ENCODE results near the gene TTC3. TPM values are rescaled to one million over a fixed set of nuclear protein-coding genes. Genes with fewer than 3 reads are reported as not detected.

Gene TTC3
- total RNA-seq, 1 experiment from 2014 or later: 77.6 TPM

GRCh38 chr21:37244501-37245095 is 171.5 kb downstream of the TTC3 start:
- no peak overlapping the region for H3K27ac ChIP-seq
- no TSS peak for BruUV-seq (replicated peaks)
- TF ChIP-seq EZH2 (IDR thresholded peaks at IDR 0.05; ENCODE audit: low read depth): no peak
- TF ChIP-seq CTCF (conservative IDR thresholded peaks at IDR 0.05): no peak
- no peaks in the 10 kb centered on the region for H3K9me3 ChIP-seq (ENCODE audit: insufficient read depth, low read depth)
- H3K4me3 ChIP-seq: no peak overlapping the region
- H4K20me1 ChIP-seq (ENCODE audit: insufficient read depth): no peaks in the 10 kb centered on the region
- peaks cover 28% of the 10 kb centered on the region for H3K79me2 ChIP-seq (ENCODE audit: low read depth)
- ChIA-PET CTCF (no interaction called here), POLR2A (ENCODE audit: unreplicated experiment) (no interaction called here)
- H3K27me3 ChIP-seq (ENCODE audit: insufficient read depth, low read depth): no peaks in the 10 kb centered on the region
- no peaks in the 10 kb centered on the region for H3K4me1 ChIP-seq (replicated peaks; ENCODE audit: insufficient read depth)
- H2AFZ ChIP-seq: no peak overlapping the region
- no peaks in the 10 kb centered on the region for H3K36me3 ChIP-seq (ENCODE audit: low read depth)
- DNase-seq: no peak
- H3K9me2 ChIP-seq (ENCODE audit: insufficient read depth): no peaks in the 10 kb centered on the region
- no peak overlapping the region for H3K4me2 ChIP-seq
- intact Hi-C loops (cut with micrococcal nuclease; ENCODE audit: unreplicated experiment): loop anchor here (10.0 kb wide), 1 partner anchor 240 kb away; no protein-coding TSS in a partner anchor
- no peaks in the 10 kb centered on the region for H3F3A ChIP-seq (ENCODE audit: insufficient read depth, low read depth)

- Histone ChIP-seq H3K4me2 (no peak overlapping the region), H3K9me3 (ENCODE audit: insufficient read depth, low read depth) (no peaks in the 10 kb centered on the region), H3K79me2 (ENCODE audit: low read depth) (peaks cover 34% of the 10 kb centered on the region), H3K9me2 (ENCODE audit: insufficient read depth) (no peaks in the 10 kb centered on the region), H3F3A (ENCODE audit: insufficient read depth, low read depth) (no peaks in the 10 kb centered on the region), H3K27me3 (ENCODE audit: insufficient read depth, low read depth) (no peaks in the 10 kb centered on the region), H2AFZ (no peak overlapping the region), H4K20me1 (ENCODE audit: insufficient read depth) (no peaks in the 10 kb centered on the region), H3K4me3 (no peak overlapping the region), H3K4me1 (replicated peaks; ENCODE audit: insufficient read depth) (no peaks in the 10 kb centered on the region), H3K36me3 (ENCODE audit: low read depth) (no peaks in the 10 kb centered on the region), H3K27ac (no peak overlapping the region)
- no peak for DNase-seq
- no TSS peak for BruUV-seq (replicated peaks)
- intact Hi-C loops (cut with micrococcal nuclease; ENCODE audit: unreplicated experiment): loop anchor here (10.0 kb wide), 1 partner anchor 240 kb away; no protein-coding TSS in a partner anchor
- POLR2A ChIA-PET (ENCODE audit: unreplicated experiment): no interaction called here
- CTCF ChIA-PET: no interaction called here
- no peak for TF ChIP-seq CTCF (conservative IDR thresholded peaks at IDR 0.05)
- no peak for TF ChIP-seq EZH2 (IDR thresholded peaks at IDR 0.05; ENCODE audit: low read depth)
These were observed 172.1 kb downstream of the TTC3 start for GRCh38 chr21:37245151-37245550.

GRCh38 chr21:37248298-37248697 is 175.2 kb downstream of the TTC3 start:
- no peak overlapping the region for H3K4me3 ChIP-seq
- no peak overlapping the region for H3K27ac ChIP-seq
- H3F3A ChIP-seq (ENCODE audit: insufficient read depth, low read depth): no peaks in the 10 kb centered on the region
- peaks cover 61% of the 10 kb centered on the region for H3K79me2 ChIP-seq (ENCODE audit: low read depth)
- no peaks in the 10 kb centered on the region for H3K4me1 ChIP-seq (replicated peaks; ENCODE audit: insufficient read depth)
- BruUV-seq (replicated peaks): no TSS peak
- H3K9me2 ChIP-seq (ENCODE audit: insufficient read depth): no peaks in the 10 kb centered on the region
- intact Hi-C loops (cut with micrococcal nuclease; ENCODE audit: unreplicated experiment): loop anchor here (10.0 kb wide), 1 partner anchor 237 kb away; no protein-coding TSS in a partner anchor
- no peaks in the 10 kb centered on the region for H3K36me3 ChIP-seq (ENCODE audit: low read depth)
- TF ChIP-seq EZH2 (IDR thresholded peaks at IDR 0.05; ENCODE audit: low read depth): no peak
- TF ChIP-seq CTCF (conservative IDR thresholded peaks at IDR 0.05): no peak
- no peak for DNase-seq
- ChIA-PET CTCF (no interaction called here), POLR2A (ENCODE audit: unreplicated experiment) (no interaction called here)
- H3K27me3 ChIP-seq (ENCODE audit: insufficient read depth, low read depth): no peaks in the 10 kb centered on the region
- H3K4me2 ChIP-seq: no peak overlapping the region
- H4K20me1 ChIP-seq (ENCODE audit: insufficient read depth): no peaks in the 10 kb centered on the region
- no peaks in the 10 kb centered on the region for H3K9me3 ChIP-seq (ENCODE audit: insufficient read depth, low read depth)
- no peak overlapping the region for H2AFZ ChIP-seq

Measured in PC-9 (cell line).